WTC11 (cell line): ENCODE results near the gene CDC45.

Source experiments
- CREM ChIP-seq: sonication (generic); formaldehyde crosslinking; IDR thresholded peaks from 2 replicates; pipeline ENCODE4 v1.8.1; 2022; ENCODE audit warnings: mild to moderate bottlenecking, missing genetic modification reagents, moderate library complexity
- ESRRA ChIP-seq: sonication (generic); formaldehyde crosslinking; IDR thresholded peaks from 2 replicates; pipeline ENCODE4 v1.8.1; 2022; ENCODE audit warnings: mild to moderate bottlenecking, missing genetic modification reagents, borderline replicate concordance
- HMGA2 ChIP-seq: fragments of 250-450 bp; sonication (Bioruptor Pico); IDR thresholded peaks from 2 replicates; pipeline ENCODE4 v1.4.0; 2021; ENCODE audit warnings: mild to moderate bottlenecking, moderate library complexity
- NFYB ChIP-seq: sonication (generic); formaldehyde crosslinking; conservative IDR thresholded peaks from 2 replicates; pipeline ENCODE4 v1.8.0; 2022; ENCODE audit warnings: low read depth, missing genetic modification reagents
- NR2C2 ChIP-seq: sonication (generic); formaldehyde crosslinking; IDR thresholded peaks from 2 replicates; pipeline ENCODE4 v1.8.0; 2022; ENCODE audit warnings: mild to moderate bottlenecking, missing genetic modification reagents
- NR3C1 ChIP-seq: sonication (generic); formaldehyde crosslinking; conservative IDR thresholded peaks from 2 replicates; pipeline ENCODE4 v1.8.1; 2023; ENCODE audit warnings: low read depth, mild to moderate bottlenecking, missing genetic modification reagents
- SP1 ChIP-seq: sonication (generic); formaldehyde crosslinking; conservative IDR thresholded peaks from 2 replicates; pipeline ENCODE4 v1.8.1; 2022; ENCODE audit warnings: missing genetic modification reagents
- TEAD4 ChIP-seq: sonication (generic); formaldehyde crosslinking; IDR thresholded peaks from 2 replicates; pipeline ENCODE4 v1.8.0; 2022; ENCODE audit warnings: mild to moderate bottlenecking, missing genetic modification reagents
- ZNF317 ChIP-seq: sonication (generic); formaldehyde crosslinking; IDR thresholded peaks from 2 replicates; pipeline ENCODE4 v1.8.1; 2023; ENCODE audit warnings: low read depth, mild to moderate bottlenecking, moderate library complexity, missing genetic modification reagents, borderline replicate concordance
- TF ChIP-seq, protein P1 (sequence below): fragments of 200-600 bp; IDR thresholded peaks from 2 replicates; pipeline ENCODE4 v1.8.0; 2022; ENCODE audit warnings: antibody characterized with exemption
- TF ChIP-seq, protein P2 (sequence below): sonication (generic); formaldehyde crosslinking; IDR thresholded peaks from 2 replicates; pipeline ENCODE4 v1.8.0; 2022; ENCODE audit warnings: mild to moderate bottlenecking, missing genetic modification reagents
- TF ChIP-seq, protein P3 (sequence below): sonication (generic); formaldehyde crosslinking; IDR thresholded peaks from 2 replicates; pipeline ENCODE4 v1.8.1; 2023; ENCODE audit warnings: mild to moderate bottlenecking, missing genetic modification reagents, borderline replicate concordance
- TF ChIP-seq, protein P4 (sequence below): fragments of 250-450 bp; sonication (Bioruptor Pico); IDR thresholded peaks from 2 replicates; pipeline ENCODE4 v1.9.0; 2021; ENCODE audit warnings: mild to moderate bottlenecking
- TF ChIP-seq, protein P5 (sequence below): sonication (generic); formaldehyde crosslinking; IDR thresholded peaks from 2 replicates; pipeline ENCODE4 v1.8.1; 2022; ENCODE audit warnings: low read depth, missing genetic modification reagents, borderline replicate concordance

DNA sequence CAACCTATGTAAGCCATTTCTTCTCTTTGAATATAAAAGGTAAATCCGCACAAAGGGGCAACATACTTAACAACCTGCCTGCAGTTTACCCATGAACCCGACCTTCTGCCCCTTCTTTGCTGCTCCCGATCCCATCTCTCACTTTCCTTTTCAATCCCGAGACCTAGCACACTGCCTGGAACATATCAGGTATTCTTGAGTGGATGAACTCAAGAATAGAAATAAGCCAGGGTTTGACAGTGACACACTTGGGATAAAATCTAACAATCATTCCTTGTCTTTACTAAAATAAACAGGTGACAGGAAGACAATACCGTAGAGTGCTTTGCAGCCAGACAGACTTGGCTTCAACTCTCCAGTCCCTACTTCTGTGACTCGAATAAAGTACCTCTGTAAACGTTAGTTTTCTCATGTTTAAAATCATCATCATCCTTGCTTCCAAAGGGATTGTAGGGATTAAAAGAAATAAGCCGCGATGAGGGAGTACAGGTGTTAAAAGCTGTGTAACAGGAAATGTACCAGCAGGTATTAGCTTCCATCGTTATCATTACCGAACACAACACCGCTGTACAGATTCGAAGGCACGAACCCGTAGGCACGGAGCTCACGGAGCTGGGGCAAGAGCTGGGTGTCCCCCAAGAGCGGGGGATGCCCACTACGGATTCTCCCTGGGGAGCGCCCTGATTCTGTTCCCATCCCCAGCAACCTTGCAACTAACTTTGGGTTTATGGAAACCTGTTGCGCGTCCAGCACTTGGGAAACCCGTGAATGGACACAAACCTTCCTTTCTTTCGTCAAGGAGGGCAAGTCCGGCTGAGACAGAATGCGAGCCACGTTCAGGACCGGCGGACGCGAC is 1.4 kb upstream of the CDC45 start:
- TF ChIP-seq, protein P1, sequence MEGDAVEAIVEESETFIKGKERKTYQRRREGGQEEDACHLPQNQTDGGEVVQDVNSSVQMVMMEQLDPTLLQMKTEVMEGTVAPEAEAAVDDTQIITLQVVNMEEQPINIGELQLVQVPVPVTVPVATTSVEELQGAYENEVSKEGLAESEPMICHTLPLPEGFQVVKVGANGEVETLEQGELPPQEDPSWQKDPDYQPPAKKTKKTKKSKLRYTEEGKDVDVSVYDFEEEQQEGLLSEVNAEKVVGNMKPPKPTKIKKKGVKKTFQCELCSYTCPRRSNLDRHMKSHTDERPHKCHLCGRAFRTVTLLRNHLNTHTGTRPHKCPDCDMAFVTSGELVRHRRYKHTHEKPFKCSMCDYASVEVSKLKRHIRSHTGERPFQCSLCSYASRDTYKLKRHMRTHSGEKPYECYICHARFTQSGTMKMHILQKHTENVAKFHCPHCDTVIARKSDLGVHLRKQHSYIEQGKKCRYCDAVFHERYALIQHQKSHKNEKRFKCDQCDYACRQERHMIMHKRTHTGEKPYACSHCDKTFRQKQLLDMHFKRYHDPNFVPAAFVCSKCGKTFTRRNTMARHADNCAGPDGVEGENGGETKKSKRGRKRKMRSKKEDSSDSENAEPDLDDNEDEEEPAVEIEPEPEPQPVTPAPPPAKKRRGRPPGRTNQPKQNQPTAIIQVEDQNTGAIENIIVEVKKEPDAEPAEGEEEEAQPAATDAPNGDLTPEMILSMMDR, result no peak
- TF ChIP-seq, protein P2, sequence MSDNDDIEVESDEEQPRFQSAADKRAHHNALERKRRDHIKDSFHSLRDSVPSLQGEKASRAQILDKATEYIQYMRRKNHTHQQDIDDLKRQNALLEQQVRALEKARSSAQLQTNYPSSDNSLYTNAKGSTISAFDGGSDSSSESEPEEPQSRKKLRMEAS (CRISPR knock-in tag), result no peak
- TF ChIP-seq ZNF317 (CRISPR knock-in tag), result no peak
- no peak for TF ChIP-seq ESRRA (CRISPR knock-in tag)
- TF ChIP-seq NR2C2, result no peak
- no peak for TF ChIP-seq HMGA2 (CRISPR knock-in tag)
- TF ChIP-seq, protein P3, sequence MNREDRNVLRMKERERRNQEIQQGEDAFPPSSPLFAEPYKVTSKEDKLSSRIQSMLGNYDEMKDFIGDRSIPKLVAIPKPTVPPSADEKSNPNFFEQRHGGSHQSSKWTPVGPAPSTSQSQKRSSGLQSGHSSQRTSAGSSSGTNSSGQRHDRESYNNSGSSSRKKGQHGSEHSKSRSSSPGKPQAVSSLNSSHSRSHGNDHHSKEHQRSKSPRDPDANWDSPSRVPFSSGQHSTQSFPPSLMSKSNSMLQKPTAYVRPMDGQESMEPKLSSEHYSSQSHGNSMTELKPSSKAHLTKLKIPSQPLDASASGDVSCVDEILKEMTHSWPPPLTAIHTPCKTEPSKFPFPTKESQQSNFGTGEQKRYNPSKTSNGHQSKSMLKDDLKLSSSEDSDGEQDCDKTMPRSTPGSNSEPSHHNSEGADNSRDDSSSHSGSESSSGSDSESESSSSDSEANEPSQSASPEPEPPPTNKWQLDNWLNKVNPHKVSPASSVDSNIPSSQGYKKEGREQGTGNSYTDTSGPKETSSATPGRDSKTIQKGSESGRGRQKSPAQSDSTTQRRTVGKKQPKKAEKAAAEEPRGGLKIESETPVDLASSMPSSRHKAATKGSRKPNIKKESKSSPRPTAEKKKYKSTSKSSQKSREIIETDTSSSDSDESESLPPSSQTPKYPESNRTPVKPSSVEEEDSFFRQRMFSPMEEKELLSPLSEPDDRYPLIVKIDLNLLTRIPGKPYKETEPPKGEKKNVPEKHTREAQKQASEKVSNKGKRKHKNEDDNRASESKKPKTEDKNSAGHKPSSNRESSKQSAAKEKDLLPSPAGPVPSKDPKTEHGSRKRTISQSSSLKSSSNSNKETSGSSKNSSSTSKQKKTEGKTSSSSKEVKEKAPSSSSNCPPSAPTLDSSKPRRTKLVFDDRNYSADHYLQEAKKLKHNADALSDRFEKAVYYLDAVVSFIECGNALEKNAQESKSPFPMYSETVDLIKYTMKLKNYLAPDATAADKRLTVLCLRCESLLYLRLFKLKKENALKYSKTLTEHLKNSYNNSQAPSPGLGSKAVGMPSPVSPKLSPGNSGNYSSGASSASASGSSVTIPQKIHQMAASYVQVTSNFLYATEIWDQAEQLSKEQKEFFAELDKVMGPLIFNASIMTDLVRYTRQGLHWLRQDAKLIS, result no peak
- TF ChIP-seq, protein P4, sequence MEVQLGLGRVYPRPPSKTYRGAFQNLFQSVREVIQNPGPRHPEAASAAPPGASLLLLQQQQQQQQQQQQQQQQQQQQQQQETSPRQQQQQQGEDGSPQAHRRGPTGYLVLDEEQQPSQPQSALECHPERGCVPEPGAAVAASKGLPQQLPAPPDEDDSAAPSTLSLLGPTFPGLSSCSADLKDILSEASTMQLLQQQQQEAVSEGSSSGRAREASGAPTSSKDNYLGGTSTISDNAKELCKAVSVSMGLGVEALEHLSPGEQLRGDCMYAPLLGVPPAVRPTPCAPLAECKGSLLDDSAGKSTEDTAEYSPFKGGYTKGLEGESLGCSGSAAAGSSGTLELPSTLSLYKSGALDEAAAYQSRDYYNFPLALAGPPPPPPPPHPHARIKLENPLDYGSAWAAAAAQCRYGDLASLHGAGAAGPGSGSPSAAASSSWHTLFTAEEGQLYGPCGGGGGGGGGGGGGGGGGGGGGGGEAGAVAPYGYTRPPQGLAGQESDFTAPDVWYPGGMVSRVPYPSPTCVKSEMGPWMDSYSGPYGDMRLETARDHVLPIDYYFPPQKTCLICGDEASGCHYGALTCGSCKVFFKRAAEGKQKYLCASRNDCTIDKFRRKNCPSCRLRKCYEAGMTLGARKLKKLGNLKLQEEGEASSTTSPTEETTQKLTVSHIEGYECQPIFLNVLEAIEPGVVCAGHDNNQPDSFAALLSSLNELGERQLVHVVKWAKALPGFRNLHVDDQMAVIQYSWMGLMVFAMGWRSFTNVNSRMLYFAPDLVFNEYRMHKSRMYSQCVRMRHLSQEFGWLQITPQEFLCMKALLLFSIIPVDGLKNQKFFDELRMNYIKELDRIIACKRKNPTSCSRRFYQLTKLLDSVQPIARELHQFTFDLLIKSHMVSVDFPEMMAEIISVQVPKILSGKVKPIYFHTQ (CRISPR knock-in tag), result no peak
- no peak for TF ChIP-seq TEAD4
- TF ChIP-seq NFYB (CRISPR knock-in tag), result no peak
- no peak for TF ChIP-seq CREM (CRISPR knock-in tag)
- TF ChIP-seq NR3C1 (CRISPR knock-in tag), result no peak
- TF ChIP-seq SP1 (CRISPR knock-in tag), result no peak
- TF ChIP-seq, protein P5, sequence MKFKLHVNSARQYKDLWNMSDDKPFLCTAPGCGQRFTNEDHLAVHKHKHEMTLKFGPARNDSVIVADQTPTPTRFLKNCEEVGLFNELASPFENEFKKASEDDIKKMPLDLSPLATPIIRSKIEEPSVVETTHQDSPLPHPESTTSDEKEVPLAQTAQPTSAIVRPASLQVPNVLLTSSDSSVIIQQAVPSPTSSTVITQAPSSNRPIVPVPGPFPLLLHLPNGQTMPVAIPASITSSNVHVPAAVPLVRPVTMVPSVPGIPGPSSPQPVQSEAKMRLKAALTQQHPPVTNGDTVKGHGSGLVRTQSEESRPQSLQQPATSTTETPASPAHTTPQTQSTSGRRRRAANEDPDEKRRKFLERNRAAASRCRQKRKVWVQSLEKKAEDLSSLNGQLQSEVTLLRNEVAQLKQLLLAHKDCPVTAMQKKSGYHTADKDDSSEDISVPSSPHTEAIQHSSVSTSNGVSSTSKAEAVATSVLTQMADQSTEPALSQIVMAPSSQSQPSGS (CRISPR knock-in tag), result no peak
